HepG2 (cell line): ENCODE data around the gene MFSD2B. TPM values are rescaled to one million over a fixed set of nuclear protein-coding genes. Genes with fewer than 3 reads are reported as not detected.

Experiments
- ATF7-NPFF ChIP-seq: sonication (generic); formaldehyde crosslinking; IDR thresholded peaks from 2 replicates; pipeline ENCODE4 v1.8.1; 2023; ENCODE audit warnings: mild to moderate bottlenecking, low read depth, missing genetic modification reagents, moderate library complexity
- CREM ChIP-seq, 2 experiments: sonication (generic) in 1 of 2; formaldehyde crosslinking in 1 of 2; IDR thresholded peaks; 2 replicates each; pipeline versions ENCODE4 v1.4.0 to v1.6.1; 2016 to 2020; ENCODE audit warnings: antibody characterized with exemption in 1 of 2, mild to moderate bottlenecking in 1 of 2, missing genetic modification reagents in 1 of 2
- HOXA3 ChIP-seq: sonication (generic); formaldehyde crosslinking; IDR thresholded peaks from 2 replicates; pipeline ENCODE4 v1.5.0; 2020; ENCODE audit warnings: missing genetic modification reagents
- KDM3A ChIP-seq: IDR thresholded peaks from 2 replicates; pipeline ENCODE4 v1.6.1; 2018; ENCODE audit warnings: low read depth, missing compliant biosample characterization
- MTA1 ChIP-seq: sonication (generic); formaldehyde crosslinking; IDR thresholded peaks from 2 replicates; pipeline ENCODE4 v1.4.0; 2020; ENCODE audit warnings: missing genetic modification reagents, mild to moderate bottlenecking, borderline replicate concordance
- NFKBIZ ChIP-seq: IDR thresholded peaks from 2 replicates; pipeline ENCODE4 v1.6.1; 2018; ENCODE audit warnings: missing genetic modification reagents, missing compliant biosample characterization
- TARDBP ChIP-seq: sonication (generic); formaldehyde crosslinking; IDR thresholded peaks from 2 replicates; pipeline ENCODE4 v1.8.0; 2022; ENCODE audit warnings: mild to moderate bottlenecking, missing genetic modification reagents
- ZFP82 ChIP-seq: sonication (generic); formaldehyde crosslinking; IDR thresholded peaks from 2 replicates; pipeline ENCODE4 v1.5.1; 2020; ENCODE audit warnings: mild to moderate bottlenecking, missing genetic modification reagents, borderline replicate concordance
- ZNF30 ChIP-seq: sonication (generic); formaldehyde crosslinking; IDR thresholded peaks from 2 replicates; pipeline ENCODE4 v1.5.0; 2020; ENCODE audit warnings: mild to moderate bottlenecking, missing genetic modification reagents
- ZNF44 ChIP-seq: sonication (generic); formaldehyde crosslinking; IDR thresholded peaks from 2 replicates; pipeline ENCODE4 v1.5.1; 2020; ENCODE audit warnings: mild to moderate bottlenecking, missing genetic modification reagents
- ZNF780A ChIP-seq: sonication (generic); formaldehyde crosslinking; IDR thresholded peaks from 2 replicates; pipeline ENCODE4 v1.8.0; 2022; ENCODE audit warnings: mild to moderate bottlenecking, missing genetic modification reagents, moderate library complexity
- ZSCAN21 ChIP-seq: sonication (generic); formaldehyde crosslinking; IDR thresholded peaks from 2 replicates; pipeline ENCODE4 v1.8.0; 2022; ENCODE audit warnings: mild to moderate bottlenecking, missing genetic modification reagents, moderate library complexity, borderline replicate concordance
- polyA plus RNA-seq, 8 experiments: library from polyadenylated mRNA; depleted of rRNA in 3 of 8; stranded (reverse) in 7 of 8; unstranded in 1 of 8; fragments of >200 nt; fragmentation: Illumina TruSeq in 4 of 8; extraction: Trizol in 4 of 8; gene quantifications; 2 replicates each; pipeline versions ENCODE4 v1.2.1 to v1.2.3, GENCODE V29; 2011 to 2016; ENCODE audit warnings: low read depth in 4 of 8, missing spikeins in 1 of 8, mixed read lengths in 1 of 8; ENCODE audit not compliant: insufficient read depth in 1 of 8
- total RNA-seq, 5 experiments: library from RNA; depleted of rRNA; stranded (reverse); fragments of >200 nt; fragmentation: Illumina TruSeq; extraction: Trizol; gene quantifications; 2 replicates each; pipeline ENCODE4 v1.2.3, GENCODE V29; 2016; ENCODE audit warnings: low read depth in 1 of 5
- TF ChIP-seq, protein P1 (sequence below): sonication (generic); formaldehyde crosslinking; IDR thresholded peaks from 2 replicates; pipeline ENCODE4 v1.8.1; 2023; ENCODE audit warnings: mild to moderate bottlenecking, missing genetic modification reagents, borderline replicate concordance
- TF ChIP-seq, protein P2 (sequence below): sonication (generic); formaldehyde crosslinking; IDR thresholded peaks from 2 replicates; pipeline ENCODE4 v1.4.0; 2020; ENCODE audit warnings: mild to moderate bottlenecking, missing genetic modification reagents
- TF ChIP-seq, protein P3 (sequence below): sonication (generic); formaldehyde crosslinking; IDR thresholded peaks from 2 replicates; pipeline ENCODE4 v1.5.1; 2020; ENCODE audit warnings: mild to moderate bottlenecking, missing genetic modification reagents, moderate library complexity

Gene MFSD2B
- total and polyA plus RNA-seq, 2 of the 13 experiments (the other 11 are each of a cell fraction or from before 2014, with no cell fraction given) = 0.21 to 0.93 TPM

DNA sequence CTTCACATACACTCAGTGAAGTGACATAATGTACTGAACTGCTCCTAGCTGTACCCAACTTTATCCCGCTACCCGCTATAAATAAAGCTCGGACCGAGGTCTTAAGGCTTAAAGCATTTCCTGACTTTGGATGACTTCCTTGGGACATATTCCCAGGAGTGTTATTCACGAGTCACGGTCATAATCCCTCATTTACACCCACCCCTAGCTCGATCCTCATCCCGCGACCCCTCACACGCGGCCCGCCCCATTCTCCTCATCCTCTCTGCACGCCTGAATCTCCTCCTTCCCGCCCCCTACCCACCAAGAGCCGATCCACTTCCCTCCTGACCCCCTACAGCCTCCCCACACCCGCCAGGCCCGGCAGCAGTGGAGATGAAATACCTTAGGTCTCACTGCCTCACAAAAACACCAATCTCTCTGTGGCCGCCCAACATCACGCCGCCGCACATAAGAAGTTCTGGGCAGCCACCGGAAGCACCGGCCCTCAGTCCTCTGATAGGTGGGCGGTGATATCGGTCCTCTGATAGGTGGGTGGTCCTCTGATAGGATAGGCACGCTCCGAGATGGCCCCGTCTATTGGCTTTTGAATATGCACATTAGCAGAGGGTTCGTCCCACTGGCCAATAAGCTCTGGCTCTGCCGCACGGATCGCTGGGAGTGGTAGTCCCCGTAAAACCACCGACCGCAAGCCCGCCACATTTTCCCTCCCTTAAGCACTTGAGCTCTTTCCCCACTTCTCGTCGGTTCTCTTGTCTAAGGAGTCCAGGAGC is 37.2 kb downstream of the MFSD2B start, which contains the start of gene WDCP (continued):
- TF ChIP-seq, protein P1, sequence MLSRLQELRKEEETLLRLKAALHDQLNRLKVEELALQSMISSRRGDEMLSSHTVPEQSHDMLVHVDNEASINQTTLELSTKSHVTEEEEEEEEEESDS (CRISPR knock-in tag) = no peak
- TF ChIP-seq TARDBP (CRISPR knock-in tag) (peak; percentile 73; the same call in 1 of the 2 replicates), ZSCAN21 (CRISPR knock-in tag) (peak; percentile 70), HOXA3 (CRISPR knock-in tag) (peak; percentile 56; the same call in 1 of the 2 replicates), KDM3A (CRISPR knock-in tag) (no peak), CREM (IDR thresholded peaks at IDR 0.05) (peak; percentile 84), CREM (CRISPR knock-in tag; IDR thresholded peaks at IDR 0.05) (no peak), ZFP82 (CRISPR knock-in tag) (no peak), MTA1 (peak; percentile 51; the same call in 1 of the 2 replicates), ZNF44 (CRISPR knock-in tag) (peak; percentile 28), ATF7-NPFF (CRISPR knock-in tag) (no peak), ZNF780A (CRISPR knock-in tag) (no peak; the same call in 1 of the 2 replicates), ZNF30 (CRISPR knock-in tag) (no peak), NFKBIZ (CRISPR knock-in tag) (peak; percentile 24; the same call in 1 of the 2 replicates)
- TF ChIP-seq, protein P2, sequence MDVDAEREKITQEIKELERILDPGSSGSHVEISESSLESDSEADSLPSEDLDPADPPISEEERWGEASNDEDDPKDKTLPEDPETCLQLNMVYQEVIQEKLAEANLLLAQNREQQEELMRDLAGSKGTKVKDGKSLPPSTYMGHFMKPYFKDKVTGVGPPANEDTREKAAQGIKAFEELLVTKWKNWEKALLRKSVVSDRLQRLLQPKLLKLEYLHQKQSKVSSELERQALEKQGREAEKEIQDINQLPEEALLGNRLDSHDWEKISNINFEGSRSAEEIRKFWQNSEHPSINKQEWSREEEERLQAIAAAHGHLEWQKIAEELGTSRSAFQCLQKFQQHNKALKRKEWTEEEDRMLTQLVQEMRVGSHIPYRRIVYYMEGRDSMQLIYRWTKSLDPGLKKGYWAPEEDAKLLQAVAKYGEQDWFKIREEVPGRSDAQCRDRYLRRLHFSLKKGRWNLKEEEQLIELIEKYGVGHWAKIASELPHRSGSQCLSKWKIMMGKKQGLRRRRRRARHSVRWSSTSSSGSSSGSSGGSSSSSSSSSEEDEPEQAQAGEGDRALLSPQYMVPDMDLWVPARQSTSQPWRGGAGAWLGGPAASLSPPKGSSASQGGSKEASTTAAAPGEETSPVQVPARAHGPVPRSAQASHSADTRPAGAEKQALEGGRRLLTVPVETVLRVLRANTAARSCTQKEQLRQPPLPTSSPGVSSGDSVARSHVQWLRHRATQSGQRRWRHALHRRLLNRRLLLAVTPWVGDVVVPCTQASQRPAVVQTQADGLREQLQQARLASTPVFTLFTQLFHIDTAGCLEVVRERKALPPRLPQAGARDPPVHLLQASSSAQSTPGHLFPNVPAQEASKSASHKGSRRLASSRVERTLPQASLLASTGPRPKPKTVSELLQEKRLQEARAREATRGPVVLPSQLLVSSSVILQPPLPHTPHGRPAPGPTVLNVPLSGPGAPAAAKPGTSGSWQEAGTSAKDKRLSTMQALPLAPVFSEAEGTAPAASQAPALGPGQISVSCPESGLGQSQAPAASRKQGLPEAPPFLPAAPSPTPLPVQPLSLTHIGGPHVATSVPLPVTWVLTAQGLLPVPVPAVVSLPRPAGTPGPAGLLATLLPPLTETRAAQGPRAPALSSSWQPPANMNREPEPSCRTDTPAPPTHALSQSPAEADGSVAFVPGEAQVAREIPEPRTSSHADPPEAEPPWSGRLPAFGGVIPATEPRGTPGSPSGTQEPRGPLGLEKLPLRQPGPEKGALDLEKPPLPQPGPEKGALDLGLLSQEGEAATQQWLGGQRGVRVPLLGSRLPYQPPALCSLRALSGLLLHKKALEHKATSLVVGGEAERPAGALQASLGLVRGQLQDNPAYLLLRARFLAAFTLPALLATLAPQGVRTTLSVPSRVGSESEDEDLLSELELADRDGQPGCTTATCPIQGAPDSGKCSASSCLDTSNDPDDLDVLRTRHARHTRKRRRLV (CRISPR knock-in tag) = peak; percentile 62; the same call in 1 of the 2 replicates
- TF ChIP-seq, protein P3, sequence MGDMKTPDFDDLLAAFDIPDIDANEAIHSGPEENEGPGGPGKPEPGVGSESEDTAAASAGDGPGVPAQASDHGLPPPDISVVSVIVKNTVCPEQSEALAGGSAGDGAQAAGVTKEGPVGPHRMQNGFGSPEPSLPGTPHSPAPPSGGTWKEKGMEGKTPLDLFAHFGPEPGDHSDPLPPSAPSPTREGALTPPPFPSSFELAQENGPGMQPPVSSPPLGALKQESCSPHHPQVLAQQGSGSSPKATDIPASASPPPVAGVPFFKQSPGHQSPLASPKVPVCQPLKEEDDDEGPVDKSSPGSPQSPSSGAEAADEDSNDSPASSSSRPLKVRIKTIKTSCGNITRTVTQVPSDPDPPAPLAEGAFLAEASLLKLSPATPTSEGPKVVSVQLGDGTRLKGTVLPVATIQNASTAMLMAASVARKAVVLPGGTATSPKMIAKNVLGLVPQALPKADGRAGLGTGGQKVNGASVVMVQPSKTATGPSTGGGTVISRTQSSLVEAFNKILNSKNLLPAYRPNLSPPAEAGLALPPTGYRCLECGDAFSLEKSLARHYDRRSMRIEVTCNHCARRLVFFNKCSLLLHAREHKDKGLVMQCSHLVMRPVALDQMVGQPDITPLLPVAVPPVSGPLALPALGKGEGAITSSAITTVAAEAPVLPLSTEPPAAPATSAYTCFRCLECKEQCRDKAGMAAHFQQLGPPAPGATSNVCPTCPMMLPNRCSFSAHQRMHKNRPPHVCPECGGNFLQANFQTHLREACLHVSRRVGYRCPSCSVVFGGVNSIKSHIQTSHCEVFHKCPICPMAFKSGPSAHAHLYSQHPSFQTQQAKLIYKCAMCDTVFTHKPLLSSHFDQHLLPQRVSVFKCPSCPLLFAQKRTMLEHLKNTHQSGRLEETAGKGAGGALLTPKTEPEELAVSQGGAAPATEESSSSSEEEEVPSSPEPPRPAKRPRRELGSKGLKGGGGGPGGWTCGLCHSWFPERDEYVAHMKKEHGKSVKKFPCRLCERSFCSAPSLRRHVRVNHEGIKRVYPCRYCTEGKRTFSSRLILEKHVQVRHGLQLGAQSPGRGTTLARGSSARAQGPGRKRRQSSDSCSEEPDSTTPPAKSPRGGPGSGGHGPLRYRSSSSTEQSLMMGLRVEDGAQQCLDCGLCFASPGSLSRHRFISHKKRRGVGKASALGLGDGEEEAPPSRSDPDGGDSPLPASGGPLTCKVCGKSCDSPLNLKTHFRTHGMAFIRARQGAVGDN (CRISPR knock-in tag) = peak; percentile 79
